Fibroblast of lung (primary cell): Measurements from ENCODE around the gene CLEC16A.
"Not testable (repeated sequence)": the region's sequence is repeated elsewhere in the genome, so short reads cannot be mapped to it uniquely, and the experiment has no call there.

Experiments used
- CTCF ChIP-seq, 2 donors: IDR thresholded peaks in 1 of 2; conservative IDR thresholded peaks in 1 of 2; 1 replicate in 1 of 2; 2 replicates in 1 of 2; pipeline ENCODE4 v1.5.1; 2011 to 2012; ENCODE audit warnings: low read length in 2 of 2, control low read depth in 1 of 2, inconsistent platforms in 1 of 2, low read depth in 1 of 2, mild to moderate bottlenecking in 1 of 2
- EZH2 ChIP-seq: IDR thresholded peaks from 2 replicates; pipeline ENCODE4 v1.5.1; 2012; ENCODE audit warnings: low read length, control low read depth, mild to moderate bottlenecking; ENCODE audit errors: missing control alignments

- TF ChIP-seq CTCF (conservative IDR thresholded peaks at IDR 0.05 in 1 of 2, IDR thresholded peaks at IDR 0.05 in 1 of 2; ENCODE audit: low read depth in 1 of 2, low read length in 2 of 2); EZH2: not testable (repeated sequence)
These were observed 276.1 kb downstream of the CLEC16A start for GRCh38 chr16:11220507-11220906.
